K562 (cell line): Measurements from ENCODE around the gene KDM2A. TPM values are rescaled to one million over a fixed set of nuclear protein-coding genes. Genes with fewer than 3 reads are reported as not detected.

Experiments
- ATAC-seq: fragments of 200-7000 bp; cut with Tn5 transposase; 3 replicates; pipeline ENCODE4 v1.9.1; 2020; ENCODE audit warnings: moderate library complexity
- BruUV-seq: library from RNA; stranded (reverse); fragments of 400-500 nt; replicated peaks from 2 replicates; lab custom pipeline; 2021; lab: Mats Ljungman, UMichigan
- CTCF ChIA-PET: fragments of 300-600 bp; formaldehyde crosslinking; extraction: SDS; loops from one replicate; lab custom pipeline; 2021; ENCODE audit warnings: low intra/inter-chr PET ratio; lab: Yijun Ruan, JAX
- POLR2A ChIA-PET: fragments of 300-600, 350-650 bp; sonication (Branson Sonifier 250); formaldehyde crosslinking; extraction: SDS; loops from one replicate; lab custom pipeline; 2021; ENCODE audit warnings: antibody characterized with exemption, inconsistent platforms; lab: Yijun Ruan, JAX
- DNase-seq, 4 experiments: peaks; one replicate each; pipeline versions ENCODE4 v3.0.0 to v3.0.0-alpha.2; 2011 to 2018; ENCODE audit warnings: low spot score in 3 of 4, mixed read lengths in 3 of 4; ENCODE audit errors: extremely low read depth in 1 of 4
- FAIRE-seq: peaks from 2 replicates; lab custom pipeline; 2011; peaks lifted over from hg19 to GRCh38; lab: Jason Lieb, UNC
- H2AFZ ChIP-seq: 2 replicates; pipeline ENCODE4 v1.6.0; 2011; ENCODE audit warnings: low read depth, low read length, control low read depth, inconsistent platforms
- H3K27ac ChIP-seq: fragments of 200-600 bp; 3 replicates; pipeline ENCODE4 v1.8.0; 2011; ENCODE audit warnings: low read depth, mild to moderate bottlenecking, control low read depth, inconsistent platforms, low read length, moderate library complexity, mixed read lengths; ENCODE audit errors: extremely low read depth
- H3K27me3 ChIP-seq, 2 experiments: fragments of 300-600 bp in 1 of 2; 2 replicates in 1 of 2; 3 replicates in 1 of 2; pipeline versions ENCODE4 v1.6.0 to v1.8.0; 2011; ENCODE audit warnings: inconsistent platforms in 2 of 2, low read length in 2 of 2, mild to moderate bottlenecking in 1 of 2, mixed read lengths in 1 of 2, moderate library complexity in 1 of 2; ENCODE audit not compliant: control insufficient read depth in 2 of 2, insufficient read depth in 2 of 2
- H3K36me3 ChIP-seq: fragments of 300-600 bp; 3 replicates; pipeline ENCODE4 v1.8.0; 2011; ENCODE audit warnings: mild to moderate bottlenecking, low read length, inconsistent platforms; ENCODE audit not compliant: control insufficient read depth, insufficient read depth
- H3K4me1 ChIP-seq, 2 experiments: fragments of 200-600 bp in 1 of 2; replicated peaks in 1 of 2; 2 replicates in 1 of 2; 3 replicates in 1 of 2; pipeline versions ENCODE4 v1.5.1 to v1.8.0; 2011; ENCODE audit warnings: inconsistent platforms in 2 of 2, low read length in 2 of 2, mild to moderate bottlenecking in 1 of 2, mixed read lengths in 1 of 2, moderate library complexity in 1 of 2; ENCODE audit not compliant: control insufficient read depth in 2 of 2, insufficient read depth in 2 of 2
- H3K4me2 ChIP-seq: 2 replicates; pipeline ENCODE4 v1.6.1; 2011; ENCODE audit warnings: low read length, control low read depth, inconsistent platforms, mixed read lengths; ENCODE audit not compliant: insufficient read depth
- H3K4me3 ChIP-seq: fragments of 200-600 bp; sonication (generic), shearing (Covaris generic); 2 replicates; pipeline ENCODE4 v1.5.1; 2016; ENCODE audit warnings: control low read depth, inconsistent platforms
- H3K79me2 ChIP-seq: fragments of 200-600 bp; 3 replicates; pipeline ENCODE4 v1.8.0; 2011; ENCODE audit warnings: low read length, inconsistent platforms; ENCODE audit not compliant: control insufficient read depth, insufficient read depth
- H3K9ac ChIP-seq, 2 experiments: 2 replicates each; pipeline versions ENCODE4 v1.6.0 to v1.6.1; 2011; ENCODE audit warnings: low read depth in 2 of 2, low read length in 2 of 2, control low read depth in 1 of 2, inconsistent platforms in 1 of 2, mild to moderate bottlenecking in 1 of 2, mixed read lengths in 1 of 2; ENCODE audit not compliant: insufficient read depth in 1 of 2
- H3K9me1 ChIP-seq: one replicate; pipeline ENCODE4 v1.6.0; 2011; ENCODE audit warnings: inconsistent platforms, mild to moderate bottlenecking, low read length, moderate library complexity; ENCODE audit not compliant: control insufficient read depth, insufficient read depth
- H3K9me3 ChIP-seq: replicated peaks from 2 replicates; pipeline ENCODE4 v1.5.1; 2011; ENCODE audit warnings: low read depth, low read length, inconsistent platforms; ENCODE audit not compliant: control insufficient read depth, insufficient read depth
- H4K20me1 ChIP-seq: replicated peaks from 2 replicates; pipeline ENCODE4 v1.6.1; 2011; ENCODE audit warnings: low read length, inconsistent platforms, mixed read lengths; ENCODE audit not compliant: control insufficient read depth, insufficient read depth
- CBFA2T3 ChIP-seq: fragments of 450-650 bp; IDR thresholded peaks from 2 replicates; pipeline ENCODE4 v1.6.1; 2017
- CREB3 ChIP-seq: fragments of 450-650 bp; conservative IDR thresholded peaks from 2 replicates; pipeline ENCODE4 v1.6.1; 2016; ENCODE audit warnings: missing genetic modification characterization, low read depth, mild to moderate bottlenecking, missing compliant biosample characterization, moderate library complexity
- GATAD2A ChIP-seq: fragments of 450-650 bp; IDR thresholded peaks from 2 replicates; pipeline ENCODE4 v1.6.1; 2017
- MTA1 ChIP-seq: fragments of 450-650 bp; IDR thresholded peaks from 2 replicates; pipeline ENCODE4 v1.6.1; 2017; ENCODE audit warnings: borderline replicate concordance
- MTA3 ChIP-seq: fragments of 450-650 bp; formaldehyde crosslinking; IDR thresholded peaks from 2 replicates; pipeline ENCODE4 v1.6.1; 2017; ENCODE audit warnings: mild to moderate bottlenecking, borderline replicate concordance
- REST ChIP-seq, 2 experiments: fragments of 450-650 bp; formaldehyde crosslinking in 1 of 2; IDR thresholded peaks; 2 replicates each; pipeline versions ENCODE4 v1.4.0 to v1.6.1; 2014 to 2020; ENCODE audit warnings: mild to moderate bottlenecking in 2 of 2, borderline replicate concordance in 1 of 2, low read depth in 1 of 2
- SMAD2 ChIP-seq: fragments of 150-350 bp; IDR thresholded peaks from 2 replicates; pipeline ENCODE4 v1.6.1; 2014; ENCODE audit warnings: low read depth, mild to moderate bottlenecking, low read length
- USF1 ChIP-seq: sonication (generic); formaldehyde crosslinking; IDR thresholded peaks from 2 replicates; pipeline ENCODE4 v1.9.0; 2022; ENCODE audit warnings: mild to moderate bottlenecking, missing genetic modification reagents
- ZNF253 ChIP-seq: fragments of 250-450 bp; sonication (Bioruptor Pico); conservative IDR thresholded peaks from 2 replicates; pipeline ENCODE4 v1.6.1; 2021; ENCODE audit warnings: mild to moderate bottlenecking
- ZNF316 ChIP-seq: fragments of 450-650 bp; IDR thresholded peaks from 2 replicates; pipeline ENCODE4 v1.6.1; 2016
- WGBS: fragments of 100-300 bp; shearing (Covaris generic); methylation state at CpG from one replicate; pipeline ENCODE4 v1.1.6; 2016; ENCODE audit warnings: low coverage, mixed read lengths; ENCODE audit not compliant: insufficient coverage; ENCODE audit errors: missing lambda C conversion rate; 5-methylcytosine and 5-hydroxymethylcytosine counted together
- in situ Hi-C: fragments of 300-500 bp; cut with MboI; formaldehyde crosslinking; loops from 4 replicates; pipeline ENCODE4 v1.15.0; 2018; ENCODE audit warnings: inconsistent platforms, mixed read lengths
- intact Hi-C: fragments of 100-400 bp; cut with micrococcal nuclease; formaldehyde crosslinking; loops from 2 replicates; pipeline ENCODE4 v1.14.2; 2022
- polyA plus RNA-seq, 8 experiments: library from polyadenylated mRNA; depleted of rRNA in 4 of 8; stranded (reverse) in 5 of 8; unstranded in 3 of 8; fragments of >200 nt; fragmentation: Nextera tagmentation in 2 of 8; fragmentation: Illumina TruSeq in 1 of 8; extraction: Ambion mirVana in 2 of 8; extraction: Trizol in 1 of 8; gene quantifications; 2 replicates each; pipeline versions ENCODE4 v1.2.1 to v1.2.3, GENCODE V29; 2011 to 2014; ENCODE audit warnings: inconsistent platforms in 1 of 8, missing spikeins in 1 of 8
- total RNA-seq, 7 experiments: library from RNA; depleted of rRNA in 6 of 7; stranded (reverse); fragments of >200 nt in 6 of 7; fragmentation: Illumina TruSeq in 2 of 7; extraction: Trizol in 2 of 7; gene quantifications; 2 replicates each; pipeline versions ENCODE4 v1.2.1 to v1.2.3, GENCODE V29; 2011 to 2021; ENCODE audit warnings: low replicate concordance in 1 of 7

KDM2A gene
- total and polyA plus RNA-seq, 9 of the 15 experiments (the other 6 are each of a cell fraction or from before 2014, with no cell fraction given): 5.0 to 39.3 (median 21.3) TPM

- peak overlapping the region; percentile 87 for H2AFZ ChIP-seq
- POLR2A ChIA-PET: interaction anchor here (0.7 to 3.4 kb wide), 4 partner anchors 9 to 120 kb away, joined by 3 to 29 read pairs (median 8); no protein-coding TSS in a partner anchor
- DNase-seq: no peak
- peaks cover 15% of the 10 kb centered on the region for H3K79me2 ChIP-seq
- H3K4me2 ChIP-seq: peak overlapping the region; percentile 91
- H3K9me1 ChIP-seq: no peaks in the 10 kb centered on the region
- no peaks in the 10 kb centered on the region for H3K27me3 ChIP-seq
- FAIRE-seq: no peak
- ATAC-seq: no peak
- H3K36me3 ChIP-seq: peaks cover 76% of the 10 kb centered on the region; the same call in 2 of the 3 replicates
- in situ Hi-C loops: no loop called here
- intact Hi-C loops: loop anchor here (1.0 to 2.0 kb wide), 3 partner anchors 11 to 29 kb away; partner anchors contain the start of gene GRK2
- H3K4me3 ChIP-seq: peak overlapping the region; percentile 71
- H3K4me1 ChIP-seq: peaks cover 15 to 57% of the 10 kb centered on the region in 2 experiments
- H3K9me3 ChIP-seq: no peaks in the 10 kb centered on the region
- peak overlapping the region; percentile 86 to 95 for H3K9ac ChIP-seq
- no peaks in the 10 kb centered on the region for H4K20me1 ChIP-seq
- H3K27ac ChIP-seq: peak overlapping the region; percentile 93
- 22% methylated on average over 4 of the region's 4 CpGs for WGBS
- BruUV-seq: TSS peak; percentile 89
- CTCF ChIA-PET: interaction anchor here (0.6 kb wide), 2 partner anchors 21 to 69 kb away, joined by 3 to 5 read pairs; no protein-coding TSS in a partner anchor
- no peak for TF ChIP-seq REST (IDR thresholded peaks at IDR 0.05; ENCODE audit: borderline replicate concordance)
- no peak for TF ChIP-seq REST (CRISPR knock-in tag; IDR thresholded peaks at IDR 0.05; ENCODE audit: low read depth)
- no peak for TF ChIP-seq ZNF316
- no peak for TF ChIP-seq SMAD2
- no peak for TF ChIP-seq MTA3
- peak; percentile 59 for TF ChIP-seq USF1 (CRISPR knock-in tag)
- peak; percentile 85 for TF ChIP-seq CREB3 (tag)
- no peak for TF ChIP-seq CBFA2T3
- TF ChIP-seq GATAD2A: no peak
- TF ChIP-seq MTA1: no peak
- TF ChIP-seq ZNF253: no peak
Observed at GRCh38 chr11:67288198-67288451, 169.1 kb downstream of the KDM2A start.
